Mesenchymal stem cell (in vitro differentiated cells and primary cell): ENCODE measurements around the gene RET.

Source experiments
- DNase-seq: peaks from one replicate; pipeline ENCODE4 v3.0.0-alpha.2; 2013
- H2AFZ ChIP-seq: one replicate; pipeline ENCODE4 v1.6.1; 2013; ENCODE audit warnings: low read depth, mild to moderate bottlenecking, control low read depth, inconsistent platforms, low read length, moderate library complexity
- H2AK5ac ChIP-seq: 2 replicates; pipeline ENCODE4 v1.6.1; 2013; ENCODE audit warnings: low read length, moderate library complexity, mild to moderate bottlenecking, inconsistent platforms; ENCODE audit not compliant: severe bottlenecking
- H2BK120ac ChIP-seq: one replicate; pipeline ENCODE4 v1.6.1; 2013; ENCODE audit warnings: low read depth, mild to moderate bottlenecking, inconsistent platforms, low read length, moderate library complexity
- H2BK12ac ChIP-seq, 2 experiments: one replicate each; pipeline ENCODE4 v1.6.1; 2013; ENCODE audit warnings: inconsistent platforms in 2 of 2, low read length in 2 of 2, mild to moderate bottlenecking in 2 of 2, moderate library complexity in 2 of 2, control low read depth in 1 of 2
- H2BK15ac ChIP-seq: one replicate; pipeline ENCODE4 v1.6.1; 2013; ENCODE audit warnings: mild to moderate bottlenecking, low read depth, inconsistent platforms; ENCODE audit not compliant: poor library complexity, severe bottlenecking
- H2BK5ac ChIP-seq: 2 replicates; pipeline ENCODE4 v1.6.1; 2013; ENCODE audit warnings: low read depth, mild to moderate bottlenecking, low read length, control low read depth, inconsistent platforms; ENCODE audit not compliant: poor library complexity, severe bottlenecking
- H3K14ac ChIP-seq, 2 experiments: one replicate each; pipeline ENCODE4 v1.6.1; 2013; ENCODE audit warnings: inconsistent platforms in 2 of 2, low read length in 2 of 2, control low read depth in 1 of 2, mild to moderate bottlenecking in 1 of 2, moderate library complexity in 1 of 2
- H3K18ac ChIP-seq, 2 experiments: one replicate each; pipeline ENCODE4 v1.6.1; 2013; ENCODE audit warnings: inconsistent platforms in 2 of 2, low read length in 2 of 2, control low read depth in 1 of 2, low read depth in 1 of 2, mild to moderate bottlenecking in 1 of 2
- H3K23ac ChIP-seq, 2 experiments: one replicate each; pipeline ENCODE4 v1.6.1; 2013; ENCODE audit warnings: inconsistent platforms in 2 of 2, low read length in 2 of 2, mild to moderate bottlenecking in 2 of 2, moderate library complexity in 2 of 2, control low read depth in 1 of 2
- H3K27ac ChIP-seq: 2 replicates; pipeline ENCODE4 v1.5.1; 2013; ENCODE audit warnings: mild to moderate bottlenecking, moderate library complexity, low read length, control low read depth, inconsistent platforms; ENCODE audit not compliant: poor library complexity, severe bottlenecking
- H3K27me3 ChIP-seq, 2 experiments: 2 replicates each; pipeline versions ENCODE4 v1.6.1 to v1.7.0; 2013; ENCODE audit warnings: low read length in 2 of 2, mild to moderate bottlenecking in 2 of 2, moderate library complexity in 2 of 2, control low read depth in 1 of 2, inconsistent platforms in 1 of 2; ENCODE audit not compliant: control insufficient read depth in 1 of 2, insufficient read depth in 1 of 2
- H3K36me3 ChIP-seq, 2 experiments: 2 replicates each; pipeline versions ENCODE4 v1.6.1 to v1.7.0; 2013; ENCODE audit warnings: low read length in 2 of 2, control low read depth in 1 of 2, inconsistent platforms in 1 of 2, low read depth in 1 of 2, mild to moderate bottlenecking in 1 of 2; ENCODE audit not compliant: insufficient read depth in 2 of 2, control insufficient read depth in 1 of 2
- H3K4ac ChIP-seq, 2 experiments: one replicate each; pipeline ENCODE4 v1.6.1; 2013; ENCODE audit warnings: inconsistent platforms in 2 of 2, low read length in 2 of 2, mild to moderate bottlenecking in 2 of 2, moderate library complexity in 2 of 2, control low read depth in 1 of 2, low read depth in 1 of 2
- H3K4me1 ChIP-seq: 2 replicates; pipeline ENCODE4 v1.6.1; 2013; ENCODE audit warnings: low read depth, low read length, control low read depth; ENCODE audit not compliant: control insufficient read depth, insufficient read depth
- H3K4me2 ChIP-seq: 2 replicates; pipeline ENCODE4 v1.6.1; 2013; ENCODE audit warnings: low read length, mild to moderate bottlenecking, inconsistent platforms; ENCODE audit not compliant: poor library complexity, severe bottlenecking
- H3K4me3 ChIP-seq, 2 experiments: 2 replicates each; pipeline versions ENCODE4 v1.5.1 to v1.7.0; 2013; ENCODE audit warnings: low read length in 2 of 2, mild to moderate bottlenecking in 2 of 2, control low read depth in 1 of 2, low read depth in 1 of 2; ENCODE audit not compliant: insufficient read depth in 1 of 2
- H3K79me1 ChIP-seq: replicated peaks from 2 replicates; pipeline ENCODE4 v1.6.1; 2013; ENCODE audit warnings: mild to moderate bottlenecking, control low read depth, low read length, inconsistent platforms; ENCODE audit not compliant: poor library complexity, severe bottlenecking
- H3K9ac ChIP-seq: 2 replicates; pipeline ENCODE4 v1.7.0; 2013; ENCODE audit warnings: mild to moderate bottlenecking, low read length, moderate library complexity
- H3K9me3 ChIP-seq: 2 replicates; pipeline ENCODE4 v1.7.0; 2013; ENCODE audit warnings: mild to moderate bottlenecking, low read length; ENCODE audit not compliant: control insufficient read depth
- H4K8ac ChIP-seq: one replicate; pipeline ENCODE4 v1.6.1; 2013; ENCODE audit warnings: inconsistent platforms, mild to moderate bottlenecking, low read length, moderate library complexity
- H4K91ac ChIP-seq: one replicate; pipeline ENCODE4 v1.6.1; 2013; ENCODE audit warnings: mild to moderate bottlenecking, low read length, inconsistent platforms
- WGBS: methylation state at CpG from one replicate; pipeline ENCODE4 v1.1.7; 2013; ENCODE audit warnings: mixed read lengths; 5-methylcytosine and 5-hydroxymethylcytosine counted together

The RET gene

GRCh38 chr10:43066481-43066880 is 10.4 kb upstream of the RET start:
- WGBS: 83% methylated on average over 1 of the region's 3 CpGs

GRCh38 chr10:43067391-43068135 is 9.3 kb upstream of the RET start:
- H3K9me3 ChIP-seq: no peaks in the 10 kb centered on the region
- no peak overlapping the region for H3K14ac ChIP-seq
- 90% methylated on average over 14 of the region's 14 CpGs for WGBS
- H3K4me3 ChIP-seq: no peak overlapping the region
- no peak overlapping the region for H3K18ac ChIP-seq
- H4K91ac ChIP-seq: no peak overlapping the region
- peaks cover 21 to 38% of the 10 kb centered on the region in 2 experiments for H3K27me3 ChIP-seq
- peaks cover 2% of the 10 kb centered on the region for H3K4me1 ChIP-seq
- no peak overlapping the region for H2BK12ac ChIP-seq
- no peak overlapping the region for H2BK120ac ChIP-seq
- no peak overlapping the region for H3K23ac ChIP-seq
- no peak overlapping the region for H3K4me2 ChIP-seq
- no peak overlapping the region for H2AK5ac ChIP-seq
- no peak for DNase-seq
- no peak overlapping the region for H2AFZ ChIP-seq
- no peak overlapping the region for H3K4ac ChIP-seq
- no peak overlapping the region for H3K27ac ChIP-seq
- H3K9ac ChIP-seq: no peak overlapping the region
- no peaks in the 10 kb centered on the region for H3K36me3 ChIP-seq
- no peak overlapping the region for H2BK15ac ChIP-seq
- no peak overlapping the region for H2BK5ac ChIP-seq
- no peaks in the 10 kb centered on the region for H3K79me1 ChIP-seq
- H4K8ac ChIP-seq: no peak overlapping the region

More at GRCh38 chr10:43066481-43066880, 10.4 kb upstream of the RET start:
- no peak overlapping the region for H2BK12ac ChIP-seq
- no peak for DNase-seq
- H3K4ac ChIP-seq: no peak overlapping the region
- H3K36me3 ChIP-seq: no peaks in the 10 kb centered on the region
- H2AK5ac ChIP-seq: no peak overlapping the region
- H3K4me1 ChIP-seq: peaks cover 2% of the 10 kb centered on the region
- no peak overlapping the region for H3K4me3 ChIP-seq
- no peak overlapping the region for H4K8ac ChIP-seq
- H3K23ac ChIP-seq: no peak overlapping the region
- no peak overlapping the region for H3K4me2 ChIP-seq
- H2AFZ ChIP-seq: no peak overlapping the region
- no peak overlapping the region for H3K9ac ChIP-seq
- H3K27me3 ChIP-seq: peaks cover 21 to 28% of the 10 kb centered on the region in 2 experiments
- no peaks in the 10 kb centered on the region for H3K79me1 ChIP-seq
- no peaks in the 10 kb centered on the region for H3K9me3 ChIP-seq
- H3K18ac ChIP-seq: no peak overlapping the region
- H3K27ac ChIP-seq: no peak overlapping the region
- H4K91ac ChIP-seq: no peak overlapping the region
- no peak overlapping the region for H2BK5ac ChIP-seq
- no peak overlapping the region for H2BK120ac ChIP-seq
- no peak overlapping the region for H2BK15ac ChIP-seq
- H3K14ac ChIP-seq: no peak overlapping the region

GRCh38 chr10:43068136-43068395 is 8.8 kb upstream of the RET start:
- Histone ChIP-seq H3K79me1 (no peaks in the 10 kb centered on the region), H2AFZ (no peak overlapping the region), H4K91ac (no peak overlapping the region), H3K4me3 (no peak overlapping the region), H3K4me1 (peaks cover 2% of the 10 kb centered on the region), H2BK12ac (no peak overlapping the region), H2BK15ac (no peak overlapping the region), H3K27ac (no peak overlapping the region), H3K14ac (no peak overlapping the region), H2AK5ac (no peak overlapping the region), H3K9ac (no peak overlapping the region), H4K8ac (no peak overlapping the region), H3K4ac (no peak overlapping the region), H3K4me2 (no peak overlapping the region), H2BK5ac (no peak overlapping the region), H3K27me3 (peaks cover 21 to 42% of the 10 kb centered on the region in 2 experiments), H3K23ac (no peak overlapping the region), H3K9me3 (no peaks in the 10 kb centered on the region), H3K36me3 (no peaks in the 10 kb centered on the region), H3K18ac (no peak overlapping the region), H2BK120ac (no peak overlapping the region)
- WGBS: 85% methylated on average over 5 of the region's 5 CpGs
- DNase-seq: no peak

- peak overlapping the region in 1 of 2 experiments; percentile 66 for H3K14ac ChIP-seq
- H3K4me2 ChIP-seq: no peak overlapping the region
- H2BK15ac ChIP-seq: no peak overlapping the region
- H3K27ac ChIP-seq: no peak overlapping the region
- H3K23ac ChIP-seq: no peak overlapping the region
- no peak overlapping the region for H3K4me3 ChIP-seq
- no peak overlapping the region for H3K9ac ChIP-seq
- H2BK12ac ChIP-seq: no peak overlapping the region
- no peak overlapping the region for H2BK5ac ChIP-seq
- H2AFZ ChIP-seq: no peak overlapping the region
- no peaks in the 10 kb centered on the region for H3K9me3 ChIP-seq
- H3K4me1 ChIP-seq: peaks cover 2% of the 10 kb centered on the region
- H4K91ac ChIP-seq: no peak overlapping the region
- DNase-seq: no peak
- H3K4ac ChIP-seq: no peak overlapping the region
- no peak overlapping the region for H2BK120ac ChIP-seq
- no peak overlapping the region for H3K18ac ChIP-seq
- WGBS: 20% methylated on average over 13 of the region's 14 CpGs
- no peaks in the 10 kb centered on the region for H3K79me1 ChIP-seq
- no peak overlapping the region for H2AK5ac ChIP-seq
- H4K8ac ChIP-seq: no peak overlapping the region
- H3K36me3 ChIP-seq: no peaks in the 10 kb centered on the region
- H3K27me3 ChIP-seq: peaks cover 26 to 48% of the 10 kb centered on the region in 2 experiments
Observed at GRCh38 chr10:43068471-43069210, 8.2 kb upstream of the RET start.
